Esophagus muscularis mucosa (tissue), 4 donors: ENCODE results near the gene MINK1. TPM values are rescaled to one million over a fixed set of nuclear protein-coding genes. Genes with fewer than 3 reads are reported as not detected.

Experiments used
- DNase-seq: peaks from one replicate; pipeline ENCODE4 v3.0.0-alpha.2; 2017; ENCODE audit errors: extremely low spot score
- H3K27ac ChIP-seq, 4 donors: fragments of 200-600 bp; sonication (generic); replicated peaks in 1 of 4; 1 replicate in 3 of 4; 2 replicates in 1 of 4; pipeline ENCODE4 v1.5.1; 2016 to 2019; ENCODE audit warnings: mild to moderate bottlenecking in 1 of 4
- H3K27me3 ChIP-seq, 4 donors: fragments of 200-600 bp; sonication (generic); one replicate each; pipeline versions ENCODE4 v1.5.1 to v1.6.0; 2016 to 2019
- H3K36me3 ChIP-seq, 4 donors: fragments of 200-600 bp; sonication (generic); one replicate each; pipeline ENCODE4 v1.5.1; 2016 to 2019
- H3K4me1 ChIP-seq, 4 donors: fragments of 200-600 bp; sonication (generic); one replicate each; pipeline ENCODE4 v1.5.1; 2016 to 2019
- H3K4me3 ChIP-seq, 4 donors: fragments of 200-600 bp; sonication (generic); 1 replicate in 2 of 4; 2 replicates in 2 of 4; pipeline ENCODE4 v1.5.1; 2016 to 2019; ENCODE audit warnings: mild to moderate bottlenecking in 4 of 4, moderate library complexity in 1 of 4
- H3K9me3 ChIP-seq, 4 donors: fragments of 200-600 bp; sonication (generic); 1 replicate in 3 of 4; 2 replicates in 1 of 4; pipeline ENCODE4 v1.5.1; 2016 to 2019
- CTCF ChIP-seq, 3 experiments: fragments of 200-600 bp in 2 of 3; fragments of 450-650 bp in 1 of 3; sonication (generic) in 2 of 3; IDR thresholded peaks; one replicate each; pipeline ENCODE4 v1.5.1; 2017 to 2019; ENCODE audit warnings: antibody characterized with exemption in 3 of 3, mild to moderate bottlenecking in 2 of 3, moderate library complexity in 1 of 3
- EP300 ChIP-seq: sonication (generic); formaldehyde crosslinking; IDR thresholded peaks from one replicate; pipeline ENCODE4 v1.6.1; 2017; ENCODE audit warnings: antibody characterized with exemption
- POLR2A ChIP-seq: fragments of 450-650 bp; IDR thresholded peaks from one replicate; pipeline ENCODE4 v1.6.1; 2017; ENCODE audit warnings: antibody characterized with exemption, moderate library complexity, mild to moderate bottlenecking, low read depth
- POLR2AphosphoS5 ChIP-seq, 2 donors: sonication (generic); formaldehyde crosslinking; IDR thresholded peaks; one replicate each; pipeline ENCODE4 v1.6.1; 2017; ENCODE audit warnings: antibody characterized with exemption in 2 of 2
- WGBS: methylation state at CpG from one replicate; pipeline ENCODE4 v1.1.5; 2018; 5-methylcytosine and 5-hydroxymethylcytosine counted together
- intact Hi-C: fragments of 100-400 bp; cut with DNase I; formaldehyde crosslinking; loops from one replicate; pipeline ENCODE4 v1.15.1; 2023
- total RNA-seq, 4 donors: library from RNA; depleted of rRNA; stranded (reverse); fragments of >200 nt; gene quantifications; one replicate each; pipeline versions ENCODE4 v1.1.0 to v1.2.1, GENCODE V29; 2016

Gene MINK1
- total RNA-seq, 4 donors from 2014 or later = 28.8 to 55.2 (median 38.8) TPM

GRCh38 chr17:4790705-4791088 lies 42.4 kb upstream of the MINK1 start:
- TF ChIP-seq POLR2AphosphoS5 (IDR thresholded peaks at IDR 0.05) (no peak), POLR2A (no peak), EP300 (no peak), CTCF (IDR thresholded peaks at IDR 0.05) (no peak)
- 49% methylated on average over 7 of the region's 7 CpGs for WGBS
- Histone ChIP-seq H3K36me3 (no peaks in the 10 kb centered on the region), H3K27me3 (peaks cover 0 to 3% (median under 1%) of the 10 kb centered on the region in 4 donors), H3K9me3 (no peaks in the 10 kb centered on the region), H3K4me3 (peak overlapping the region; percentile 71 to 84 (median 74)), H3K4me1 (peaks cover 30 to 44% (median 40%) of the 10 kb centered on the region in 4 donors), H3K27ac (peak overlapping the region; percentile 94 to 98 (median 98))
- no peak for DNase-seq
- intact Hi-C loops = no loop called here

- H3K4me1 ChIP-seq = peaks cover 15 to 23% (median 19%) of the 10 kb centered on the region in 4 donors
- H3K9me3 ChIP-seq = no peaks in the 10 kb centered on the region
- TF ChIP-seq POLR2A (no peak), EP300 (no peak), CTCF (IDR thresholded peaks at IDR 0.05) (no peak), POLR2AphosphoS5 (IDR thresholded peaks at IDR 0.05) (no peak)
- intact Hi-C loops = no loop called here
- H3K4me3 ChIP-seq = peak overlapping the region in 1 of 4 donors; percentile 94
- H3K36me3 ChIP-seq = peaks cover 12 to 27% (median 25%) of the 10 kb centered on the region in 4 donors
- DNase-seq = no peak
- 92% methylated on average over 1 of the region's 1 CpG for WGBS
- H3K27ac ChIP-seq = peak overlapping the region; percentile 77 to 88 (median 83)
- no peaks in the 10 kb centered on the region for H3K27me3 ChIP-seq
Measured at GRCh38 chr17:4795168-4795567, 38.0 kb upstream of the MINK1 start.

- H3K36me3 ChIP-seq = peaks cover 12 to 27% (median 25%) of the 10 kb centered on the region in 4 donors
- no peaks in the 10 kb centered on the region for H3K27me3 ChIP-seq
- H3K4me3 ChIP-seq = peak overlapping the region; percentile 75 to 94 (median 82)
- peaks cover 11 to 18% (median 14%) of the 10 kb centered on the region in 4 donors for H3K4me1 ChIP-seq
- no peak for TF ChIP-seq EP300
- no peak for TF ChIP-seq POLR2A
- TF ChIP-seq CTCF (IDR thresholded peaks at IDR 0.05) = no peak
- no peak for TF ChIP-seq POLR2AphosphoS5 (IDR thresholded peaks at IDR 0.05)
- WGBS = 0% methylated on average over 7 of the region's 7 CpGs
- DNase-seq = no peak
- H3K9me3 ChIP-seq = no peaks in the 10 kb centered on the region
- H3K27ac ChIP-seq = peak overlapping the region; percentile 77 to 88 (median 83)
- intact Hi-C loops = no loop called here
Measured at GRCh38 chr17:4796552-4796920, 36.6 kb upstream of the MINK1 start.

GRCh38 chr17:4800462-4801196 lies 32.5 kb upstream of the MINK1 start:
- TF ChIP-seq POLR2A = no peak
- TF ChIP-seq CTCF (IDR thresholded peaks at IDR 0.05) = no peak
- no peak for TF ChIP-seq EP300
- no peak for TF ChIP-seq POLR2AphosphoS5 (IDR thresholded peaks at IDR 0.05)
- Histone ChIP-seq H3K9me3 (no peaks in the 10 kb centered on the region), H3K27ac (no peak overlapping the region), H3K36me3 (peaks cover 12 to 27% (median 25%) of the 10 kb centered on the region in 4 donors), H3K4me1 (peaks cover 9 to 16% (median 13%) of the 10 kb centered on the region in 4 donors), H3K27me3 (no peaks in the 10 kb centered on the region), H3K4me3 (no peak overlapping the region)
- DNase-seq = no peak
- WGBS = 88% methylated on average over 10 of the region's 10 CpGs
- intact Hi-C loops = no loop called here
